ENCODE data around the gene ADAMTS18. TPM values are rescaled to one million over a fixed set of nuclear protein-coding genes. Genes with fewer than 3 reads are reported as not detected.

Gene ADAMTS18
- total and polyA plus RNA-seq, 2 of the 8 experiments (the other 6 are each of a cell fraction or from before 2014, with no cell fraction given) = 0.05 to 0.19 TPM

DNA sequence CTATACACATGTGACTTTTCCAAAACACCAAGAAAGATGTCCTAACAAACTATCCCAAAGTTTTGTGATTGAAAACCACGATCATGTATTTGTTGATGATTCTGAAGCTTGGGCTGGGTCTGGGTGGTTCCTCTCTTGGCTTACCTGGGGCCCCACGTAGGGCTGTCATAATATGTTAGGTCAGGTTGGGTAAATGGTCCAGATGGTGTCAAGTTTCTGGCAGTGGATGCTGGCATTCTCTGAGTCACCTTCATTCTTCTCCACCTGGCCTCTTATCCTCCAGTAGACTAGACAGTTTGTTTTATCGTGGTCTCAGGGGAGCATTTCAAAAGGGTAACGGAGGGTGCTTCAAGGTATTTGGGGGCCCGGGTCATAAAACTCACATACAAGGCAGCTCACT, 196.2 kb downstream of the ADAMTS18 start:
- Histone ChIP-seq H3K18ac (ENCODE audit: extremely low read depth, low read length) (no peak overlapping the region; the same call in 1 of the 2 replicates), H3K9ac (replicated peaks in 1 of 4; ENCODE audit: extremely low read depth in 1 of 4, low read depth in 3 of 4, low read length in 3 of 4) (no peak overlapping the region), H3K27ac (ENCODE audit: low read depth, low read length) (no peak overlapping the region), H4K5ac (ENCODE audit: insufficient read length, low read depth, low read length) (no peak overlapping the region), H3K79me2 (ENCODE audit: control insufficient read depth in 1 of 2, insufficient read depth in 2 of 2, low read length in 2 of 2) (no peaks in the 10 kb centered on the region), H3K9me3 (ENCODE audit: insufficient read depth in 2 of 2, low read depth in 1 of 2, low read length in 1 of 2) (no peaks in the 10 kb centered on the region), H3K14ac (ENCODE audit: insufficient read length) (no peak overlapping the region), H2BK5ac (ENCODE audit: low read depth, low read length) (no peak overlapping the region), H2BK15ac (ENCODE audit: low read length) (no peak overlapping the region), H2AFZ (ENCODE audit: low read length) (no peak overlapping the region), H3K4me3 (ENCODE audit: extremely low read depth in 1 of 4, insufficient read depth in 2 of 4, low read depth in 3 of 4, low read length in 4 of 4) (no peak overlapping the region), H2BK120ac (replicated peaks; ENCODE audit: low read depth, low read length) (no peak overlapping the region), H3K27me3 (replicated peaks in 1 of 4; ENCODE audit: control insufficient read depth in 3 of 4, extremely low read depth in 1 of 4, insufficient read depth in 3 of 4, low read length in 3 of 4) (no peaks in the 10 kb centered on the region; a peak in 1 of 7 replicates), H3K4ac (replicated peaks; ENCODE audit: insufficient read length, low read depth, low read length) (no peak overlapping the region), H2BK12ac (ENCODE audit: low read depth, low read length) (no peak overlapping the region), H3K4me1 (replicated peaks in 1 of 4; ENCODE audit: control insufficient read depth in 3 of 4, insufficient read depth in 4 of 4, low read length in 3 of 4) (peaks cover 0 to 11% (median 7%) of the 10 kb centered on the region in 4 experiments; a peak in 4 of 7 replicates), H3K79me1 (ENCODE audit: low read depth, low read length) (no peaks in the 10 kb centered on the region), H3K56ac (replicated peaks; ENCODE audit: insufficient read length, low read depth, low read length) (no peak overlapping the region), H2AK5ac (ENCODE audit: low read depth, low read length) (no peak overlapping the region; the same call in 1 of the 2 replicates), H4K91ac (replicated peaks; ENCODE audit: insufficient read length, low read length) (no peak overlapping the region), H2BK20ac (ENCODE audit: low read length) (no peak overlapping the region), H4K8ac (ENCODE audit: extremely low read depth, insufficient read depth, low read length) (no peak overlapping the region), H4K20me1 (replicated peaks in 1 of 2; ENCODE audit: control insufficient read depth in 1 of 2, insufficient read depth in 2 of 2, low read length in 2 of 2) (no peaks in the 10 kb centered on the region), H3K36me3 (ENCODE audit: control insufficient read depth in 2 of 4, insufficient read depth in 4 of 4, low read length in 3 of 4) (no peaks in the 10 kb centered on the region), H3K4me2 (ENCODE audit: insufficient read depth in 1 of 2, low read depth in 2 of 2, low read length in 2 of 2) (no peak overlapping the region), H3K23ac (ENCODE audit: insufficient read length) (no peak overlapping the region), H3K23me2 (ENCODE audit: low read depth, low read length) (no peaks in the 10 kb centered on the region)
- DNase-seq (ENCODE audit: low read depth in 1 of 2, low spot score in 2 of 2) = no peak
- WGBS, 2 experiments (ENCODE audit: extremely low coverage in 1 of 2, insufficient coverage in 1 of 2, insufficient read length in 1 of 2, insufficient replicate concordance in 2 of 2, low coverage in 1 of 2, low lambda C conversion rate in 2 of 2, missing lambda C conversion rate in 1 of 2) = 85% methylated on average over 5 of the region's 5 CpGs; no CpG with 5 or more reads in 1 of the 2 experiments
- ChIA-PET CTCF (ENCODE audit: partially characterized antibody) (interaction anchor here (0.8 to 10.3 kb wide), 7 partner anchors 11 to 421 kb away, joined by 3 to 234 read pairs (median 6); no protein-coding TSS in a partner anchor), POLR2A (ENCODE audit: partially characterized antibody) (no interaction called here)
- no peak for FAIRE-seq
- no peak for TF ChIP-seq ZNF274 (IDR thresholded peaks at IDR 0.05; ENCODE audit: borderline replicate concordance, extremely low read depth, low read length)

Data from H1 (cell line).